CD4-positive, alpha-beta T cell treated with Interleukin-15 for 4 hours (primary cell): Measurements from ENCODE around the gene TPI1.
A peak's percentile ranks its signal among the peaks of the same experiment; 100 is the strongest.
"Not testable (repeated sequence)": the region's sequence is repeated elsewhere in the genome, so short reads cannot be mapped to it uniquely, and the experiment has no call there.

Source experiments
- DNase-seq: peaks from one replicate; pipeline ENCODE4 v3.0.0-alpha.2; 2020; ENCODE audit warnings: low spot score

The TPI1 gene

GRCh38 chr12:6847676-6848075 lies 19.7 kb upstream of the TPI1 start:
- no peak for DNase-seq

- DNase-seq: no peak
These were observed 17.9 kb upstream of the TPI1 start for GRCh38 chr12:6849427-6849826.

GRCh38 chr12:6849976-6850560 lies 17.3 kb upstream of the TPI1 start:
- no peak for DNase-seq

- no peak for DNase-seq
These were observed 16.6 kb upstream of the TPI1 start for GRCh38 chr12:6850796-6851152.

GRCh38 chr12:6851153-6851920 lies 16.0 kb upstream of the TPI1 start, which contains the start of gene CDCA3:
Gene CDCA3, minus strand, starts transcription at chr12:6851286. Its CDS starts 334 bp downstream, at chr12:6850952.
- DNase-seq: peak; percentile 96

GRCh38 chr12:6851921-6852650 lies 15.2 kb upstream of the TPI1 start, which contains the start of gene USP5:
Gene USP5, plus strand, starts transcription at chr12:6852150. Its CDS starts 30 bp downstream, at chr12:6852180.
- DNase-seq: peak; percentile 99

- peak; percentile 75 for DNase-seq
These were observed 14.5 kb upstream of the TPI1 start for GRCh38 chr12:6852651-6853354.

- DNase-seq: no peak
These were observed 13.7 kb upstream of the TPI1 start for GRCh38 chr12:6853626-6854025.

GRCh38 chr12:6854036-6854435 lies 13.3 kb upstream of the TPI1 start:
- DNase-seq: no peak

- DNase-seq: no peak
These were observed 12.0 kb upstream of the TPI1 start for GRCh38 chr12:6855322-6855721.

GRCh38 chr12:6858799-6859198 lies 8.5 kb upstream of the TPI1 start:
- DNase-seq: no peak

GRCh38 chr12:6860116-6860515 lies 7.2 kb upstream of the TPI1 start:
- DNase-seq: no peak

GRCh38 chr12:6860942-6861341 lies 6.4 kb upstream of the TPI1 start:
- no peak for DNase-seq

GRCh38 chr12:6861391-6861790 lies 5.9 kb upstream of the TPI1 start:
- DNase-seq: no peak

GRCh38 chr12:6863033-6863432 lies 4.3 kb upstream of the TPI1 start:
- no peak for DNase-seq

GRCh38 chr12:6863586-6864321 lies 3.6 kb upstream of the TPI1 start:
- DNase-seq: no peak

- DNase-seq: not testable (repeated sequence)
These were observed 2.0 kb upstream of the TPI1 start for GRCh38 chr12:6865307-6865706.

GRCh38 chr12:6866163-6866919 lies 990 bp upstream of the TPI1 start:
- DNase-seq: no peak

GRCh38 chr12:6866920-6867412 lies 365 bp upstream of the TPI1 start:
- no peak for DNase-seq

GRCh38 chr12:6868211-6869048 lies 1.1 kb downstream of the TPI1 start:
- DNase-seq: peak; percentile 11
